Hepatocyte (in vitro differentiated cells): ENCODE measurements around the gene C3orf85. TPM values are rescaled to one million over a fixed set of nuclear protein-coding genes. Genes with fewer than 3 reads are reported as not detected.

ENCODE experiments used
- DNase-seq: peaks from one replicate; pipeline ENCODE4 v3.0.0-alpha.2; 2016; ENCODE audit warnings: low spot score
- H2AFZ ChIP-seq: fragments of 200-600 bp; sonication (generic); 2 replicates; pipeline ENCODE4 v1.6.0; 2016; ENCODE audit warnings: antibody characterized with exemption, mild to moderate bottlenecking
- H3K27ac ChIP-seq: fragments of 200-600 bp; sonication (generic); 2 replicates; pipeline ENCODE4 v1.5.1; 2016; ENCODE audit warnings: mild to moderate bottlenecking
- H3K27me3 ChIP-seq: fragments of 200-600 bp; sonication (generic); 2 replicates; pipeline ENCODE4 v1.6.1; 2016
- H3K36me3 ChIP-seq: fragments of 200-600 bp; sonication (generic); replicated peaks from 2 replicates; pipeline ENCODE4 v1.5.1; 2016; ENCODE audit warnings: low read depth; ENCODE audit not compliant: insufficient read depth
- H3K4me1 ChIP-seq: fragments of 200-600 bp; sonication (generic); 2 replicates; pipeline ENCODE4 v1.5.1; 2016; ENCODE audit warnings: mild to moderate bottlenecking, moderate library complexity; ENCODE audit not compliant: insufficient read depth
- H3K4me2 ChIP-seq: fragments of 200-600 bp; sonication (generic); 2 replicates; pipeline ENCODE4 v1.6.0; 2016
- H3K4me3 ChIP-seq: fragments of 200-600 bp; sonication (generic); 2 replicates; pipeline ENCODE4 v1.5.1; 2016; ENCODE audit warnings: mild to moderate bottlenecking
- H3K79me2 ChIP-seq: fragments of 200-600 bp; sonication (generic); 2 replicates; pipeline ENCODE4 v1.6.0; 2017; ENCODE audit warnings: mild to moderate bottlenecking
- H3K9me2 ChIP-seq: fragments of 200-600 bp; sonication (generic); replicated peaks from 2 replicates; pipeline ENCODE4 v1.6.0; 2017; ENCODE audit warnings: mild to moderate bottlenecking; ENCODE audit not compliant: insufficient read depth
- H3K9me3 ChIP-seq: fragments of 200-600 bp; sonication (generic); 2 replicates; pipeline ENCODE4 v1.5.1; 2016; ENCODE audit warnings: low read depth, mild to moderate bottlenecking
- H4K20me1 ChIP-seq: fragments of 200-600 bp; sonication (generic); 2 replicates; pipeline ENCODE4 v1.6.0; 2016; ENCODE audit warnings: mild to moderate bottlenecking; ENCODE audit not compliant: insufficient read depth, poor library complexity, severe bottlenecking
- CTCF ChIP-seq: fragments of 200-600 bp; sonication (generic); IDR thresholded peaks from 2 replicates; pipeline ENCODE4 v1.5.1; 2016; ENCODE audit warnings: antibody characterized with exemption, mild to moderate bottlenecking; ENCODE audit not compliant: poor library complexity
- EZH2 ChIP-seq: fragments of 200-600 bp; sonication (generic); IDR thresholded peaks from 2 replicates; pipeline ENCODE4 v1.6.1; 2016; ENCODE audit warnings: antibody characterized with exemption, mild to moderate bottlenecking, borderline replicate concordance
- EZH2phosphoT487 ChIP-seq: fragments of 200-600 bp; sonication (generic); IDR thresholded peaks from one replicate; pipeline ENCODE4 v1.6.1; 2018; ENCODE audit warnings: antibody characterized with exemption, mild to moderate bottlenecking, low read depth, moderate library complexity; ENCODE audit not compliant: unreplicated experiment, severe bottlenecking
- WGBS: methylation state at CpG from one replicate; pipeline ENCODE4 v1.1.6; 2016; ENCODE audit warnings: low lambda C conversion rate; ENCODE audit errors: missing lambda C conversion rate; 5-methylcytosine and 5-hydroxymethylcytosine counted together
- polyA plus RNA-seq: library from polyadenylated mRNA; unstranded; fragments of >200 nt; fragmentation: Nextera tagmentation; extraction: Ambion mirVana; gene quantifications from 2 replicates; pipeline ENCODE4 v1.2.1, GENCODE V29; 2016
- total RNA-seq: library from RNA; depleted of rRNA; stranded (reverse); fragments of >200 nt; gene quantifications from 2 replicates; pipeline ENCODE4 v1.2.3, GENCODE V29; 2014

C3orf85 gene
- total and polyA plus RNA-seq, 2 experiments from 2014 or later: 33.4 to 52.2 TPM

DNA sequence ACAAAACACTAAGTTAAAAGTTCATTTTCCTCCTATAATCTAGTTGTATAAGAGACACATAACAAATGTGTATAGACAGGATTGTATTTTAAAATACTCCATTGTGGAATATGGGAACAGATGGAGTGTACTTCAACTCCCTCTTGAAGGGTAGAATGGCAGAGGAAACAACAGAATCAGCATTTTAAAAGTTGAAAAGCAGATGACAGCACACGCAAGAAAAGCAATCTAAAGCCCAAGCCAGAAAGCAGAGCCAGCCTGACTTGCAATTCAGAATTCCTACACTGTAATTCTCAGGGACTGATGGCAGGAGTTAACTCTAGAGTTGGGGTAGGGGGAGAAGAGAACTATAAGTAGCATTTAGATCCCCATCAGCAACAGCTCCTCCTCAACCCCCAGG, 41.4 kb upstream of the C3orf85 start:
- TF ChIP-seq CTCF: no peak
- TF ChIP-seq EZH2phosphoT487: no peak
- TF ChIP-seq EZH2: no peak
- H3K27ac ChIP-seq: no peak overlapping the region
- no peak overlapping the region for H3K4me3 ChIP-seq
- no peak overlapping the region for H2AFZ ChIP-seq
- H3K36me3 ChIP-seq: no peaks in the 10 kb centered on the region
- H3K4me2 ChIP-seq: no peak overlapping the region
- WGBS: 70% methylated on average over 1 of the region's 1 CpG
- no peaks in the 10 kb centered on the region for H3K79me2 ChIP-seq
- no peaks in the 10 kb centered on the region for H4K20me1 ChIP-seq
- H3K9me3 ChIP-seq: no peaks in the 10 kb centered on the region
- no peaks in the 10 kb centered on the region for H3K27me3 ChIP-seq
- no peak for DNase-seq
- H3K9me2 ChIP-seq: no peaks in the 10 kb centered on the region
- H3K4me1 ChIP-seq: no peaks in the 10 kb centered on the region

DNA sequence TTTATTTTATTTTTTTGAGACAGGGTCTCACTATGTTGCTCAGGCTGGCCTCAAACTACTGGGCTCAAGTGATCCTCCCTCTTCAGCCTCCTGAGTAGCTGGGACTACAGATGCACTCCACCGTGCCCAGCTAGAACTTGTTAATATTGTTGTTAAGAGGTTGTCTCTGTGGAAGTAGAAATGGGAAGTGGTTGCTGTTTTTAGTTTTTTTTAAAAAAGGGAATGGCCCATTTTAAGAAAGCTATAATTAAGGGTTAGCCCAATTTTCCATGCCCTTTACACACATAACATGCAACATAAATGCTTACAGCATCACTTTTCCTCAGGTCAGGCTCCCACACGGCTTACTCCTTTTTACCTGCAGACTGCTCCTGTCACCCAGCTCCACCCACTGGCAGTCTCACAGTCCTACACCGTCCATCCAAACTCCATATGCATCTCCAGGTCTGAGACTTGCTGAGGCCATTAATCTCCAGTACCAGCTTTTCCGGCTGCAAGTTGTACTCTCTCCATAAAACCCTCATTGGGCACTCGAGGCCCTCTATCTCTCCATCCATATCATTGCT, 38.4 kb upstream of the C3orf85 start:
- WGBS: 54% methylated on average over 5 of the region's 5 CpGs
- no peak for TF ChIP-seq EZH2phosphoT487
- TF ChIP-seq CTCF: peak; percentile 45
- no peaks in the 10 kb centered on the region for H3K27me3 ChIP-seq
- no peaks in the 10 kb centered on the region for H4K20me1 ChIP-seq
- peak overlapping the region; percentile 5 for H3K4me2 ChIP-seq
- no peak overlapping the region for H2AFZ ChIP-seq
- no peaks in the 10 kb centered on the region for H3K9me3 ChIP-seq
- H3K9me2 ChIP-seq: no peaks in the 10 kb centered on the region
- no peaks in the 10 kb centered on the region for H3K36me3 ChIP-seq
- no peak overlapping the region for H3K4me3 ChIP-seq
- peak overlapping the region; percentile 26 for H3K27ac ChIP-seq
- H3K4me1 ChIP-seq: no peaks in the 10 kb centered on the region
- peak; percentile 71 for DNase-seq
- no peaks in the 10 kb centered on the region for H3K79me2 ChIP-seq

DNA sequence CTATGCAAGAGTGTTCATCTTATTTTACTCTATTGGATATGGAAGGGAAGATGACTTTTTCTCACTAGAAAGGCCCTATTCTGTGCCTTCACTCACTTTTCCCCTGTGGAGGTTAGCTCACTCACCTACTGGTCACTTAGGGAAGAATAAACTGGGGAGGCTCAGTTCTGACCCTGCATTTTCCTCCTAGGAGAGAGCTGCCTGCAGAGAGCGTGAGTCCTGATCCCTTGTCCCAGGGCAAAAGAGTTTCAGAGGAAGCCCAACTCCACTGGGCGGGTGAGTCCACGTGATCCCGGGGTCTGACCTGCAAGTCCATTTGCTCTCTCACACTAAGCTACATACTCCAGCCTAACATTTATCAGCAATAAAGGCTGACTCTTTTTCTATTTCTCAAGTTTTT, 26.9 kb upstream of the C3orf85 start:
- H3K79me2 ChIP-seq: no peaks in the 10 kb centered on the region
- WGBS: 82% methylated on average over 4 of the region's 4 CpGs
- H2AFZ ChIP-seq: no peak overlapping the region
- no peak overlapping the region for H3K4me2 ChIP-seq
- DNase-seq: no peak
- H3K36me3 ChIP-seq: no peaks in the 10 kb centered on the region
- H3K9me3 ChIP-seq: no peaks in the 10 kb centered on the region
- H3K27me3 ChIP-seq: no peaks in the 10 kb centered on the region
- H3K4me3 ChIP-seq: no peak overlapping the region
- H3K4me1 ChIP-seq: no peaks in the 10 kb centered on the region
- H3K27ac ChIP-seq: no peak overlapping the region
- TF ChIP-seq EZH2phosphoT487: no peak
- TF ChIP-seq EZH2: no peak
- no peak for TF ChIP-seq CTCF
- no peaks in the 10 kb centered on the region for H4K20me1 ChIP-seq
- H3K9me2 ChIP-seq: no peaks in the 10 kb centered on the region
